DOHH2 (cell line): ENCODE data around the gene AURKAIP1.
"Not testable (repeated sequence)": the region's sequence is repeated elsewhere in the genome, so short reads cannot be mapped to it uniquely, and the experiment has no call there.

ENCODE experiments used
- H3F3A ChIP-seq: fragments of 200-600 bp; sonication (generic), shearing (Covaris generic); 2 replicates; pipeline ENCODE4 v1.6.0; 2016; ENCODE audit warnings: antibody characterized with exemption, mild to moderate bottlenecking; ENCODE audit not compliant: control insufficient read depth, insufficient read depth
- H3K27ac ChIP-seq: fragments of 200-600 bp; sonication (generic); 2 replicates; pipeline ENCODE4 v1.5.1; 2014; ENCODE audit warnings: low read depth, mild to moderate bottlenecking, low read length, moderate library complexity
- H3K27me3 ChIP-seq: fragments of 200-600 bp; sonication (generic); 2 replicates; pipeline ENCODE4 v1.6.1; 2014; ENCODE audit warnings: mild to moderate bottlenecking, low read length, mixed read lengths; ENCODE audit not compliant: control insufficient read depth
- H3K36me3 ChIP-seq: fragments of 200-600 bp; sonication (generic); 2 replicates; pipeline ENCODE4 v1.6.1; 2014; ENCODE audit warnings: mild to moderate bottlenecking, low read length, moderate library complexity, mixed read lengths; ENCODE audit not compliant: control insufficient read depth
- H3K4me1 ChIP-seq: fragments of 200-600 bp; sonication (generic); 2 replicates; pipeline ENCODE4 v1.6.1; 2014; ENCODE audit warnings: mild to moderate bottlenecking, low read length, mixed read lengths; ENCODE audit not compliant: control insufficient read depth
- H3K4me2 ChIP-seq: fragments of 200-600 bp; sonication (generic); 2 replicates; pipeline ENCODE4 v1.6.0; 2014; ENCODE audit warnings: mild to moderate bottlenecking, low read length, moderate library complexity
- H3K4me3 ChIP-seq: fragments of 200-600 bp; sonication (generic); 2 replicates; pipeline ENCODE4 v1.5.1; 2014; ENCODE audit warnings: mild to moderate bottlenecking, low read length, mixed read lengths
- H3K79me2 ChIP-seq: fragments of 200-600 bp; sonication (generic); 2 replicates; pipeline ENCODE4 v1.6.1; 2014; ENCODE audit warnings: mild to moderate bottlenecking, low read length, mixed read lengths; ENCODE audit not compliant: control insufficient read depth
- H3K9me2 ChIP-seq: fragments of 200-600 bp; sonication (generic); replicated peaks from 2 replicates; pipeline ENCODE4 v1.6.1; 2014; ENCODE audit warnings: mild to moderate bottlenecking, low read length, mixed read lengths; ENCODE audit not compliant: control insufficient read depth
- H3K9me3 ChIP-seq: fragments of 200-600 bp; sonication (generic); 2 replicates; pipeline ENCODE4 v1.6.1; 2014; ENCODE audit warnings: antibody characterized with exemption, low read length, mixed read lengths; ENCODE audit not compliant: control insufficient read depth, insufficient read depth
- H4K20me1 ChIP-seq: fragments of 200-600 bp; sonication (generic); 2 replicates; pipeline ENCODE4 v1.6.0; 2014; ENCODE audit warnings: low read depth, mild to moderate bottlenecking, antibody characterized with exemption, low read length, moderate library complexity; ENCODE audit not compliant: control insufficient read depth, insufficient read depth
- CTCF ChIP-seq: fragments of 200-600 bp; sonication (generic); IDR thresholded peaks from one replicate; pipeline ENCODE4 v1.5.1; 2014; ENCODE audit warnings: antibody characterized with exemption, mild to moderate bottlenecking, low read depth, low read length; ENCODE audit not compliant: poor library complexity, severe bottlenecking
- EZH2phosphoT487 ChIP-seq: fragments of 200-600 bp; sonication (generic); IDR thresholded peaks from 2 replicates; pipeline ENCODE4 v1.6.1; 2017; ENCODE audit warnings: borderline replicate concordance, mild to moderate bottlenecking, antibody characterized with exemption, low read length, moderate library complexity, mixed read lengths

AURKAIP1 gene

GRCh38 chr1:1406101-1406820 is 31.3 kb upstream of the AURKAIP1 start:
- TF ChIP-seq EZH2phosphoT487 (no peak), CTCF (peak; percentile 10)
- no peaks in the 10 kb centered on the region for H3K27me3 ChIP-seq
- H3K9me3 ChIP-seq: no peaks in the 10 kb centered on the region
- H3K27ac ChIP-seq: peak overlapping the region; percentile 67
- peak overlapping the region; percentile 93 for H3K4me3 ChIP-seq
- no peaks in the 10 kb centered on the region for H3K9me2 ChIP-seq
- H3K36me3 ChIP-seq: peaks cover 76% of the 10 kb centered on the region
- peaks cover 29% of the 10 kb centered on the region for H3K4me1 ChIP-seq
- peak overlapping the region; percentile 85 for H3K4me2 ChIP-seq
- peaks cover 9% of the 10 kb centered on the region for H4K20me1 ChIP-seq
- H3K79me2 ChIP-seq: peaks cover 79% of the 10 kb centered on the region
- peaks cover 24% of the 10 kb centered on the region for H3F3A ChIP-seq

GRCh38 chr1:1403653-1404052 is 28.6 kb upstream of the AURKAIP1 start:
- Histone ChIP-seq H3K9me2 (no peaks in the 10 kb centered on the region), H3K36me3 (peaks cover 87% of the 10 kb centered on the region), H4K20me1 (peaks cover 16% of the 10 kb centered on the region), H3K27ac (no peak overlapping the region), H3K27me3 (no peaks in the 10 kb centered on the region), H3K4me1 (peaks cover 37% of the 10 kb centered on the region), H3K4me2 (no peak overlapping the region), H3F3A (peaks cover 24% of the 10 kb centered on the region), H3K79me2 (peaks cover 92% of the 10 kb centered on the region), H3K9me3 (no peaks in the 10 kb centered on the region), H3K4me3 (no peak overlapping the region)
- TF ChIP-seq CTCF (no peak), EZH2phosphoT487 (no peak)

- Histone ChIP-seq H4K20me1 (peaks cover 12% of the 10 kb centered on the region), H3K4me1 (peaks cover 35% of the 10 kb centered on the region), H3F3A (peaks cover 21% of the 10 kb centered on the region), H3K79me2 (peaks cover 92% of the 10 kb centered on the region), H3K36me3 (peaks cover 88% of the 10 kb centered on the region)
- not testable (repeated sequence) for H3K27me3 ChIP-seq, H3K27ac ChIP-seq, H3K4me3 ChIP-seq, H3K4me2 ChIP-seq, H3K9me3 ChIP-seq, H3K9me2 ChIP-seq
Measured at GRCh38 chr1:1402901-1403392, 27.9 kb upstream of the AURKAIP1 start.

GRCh38 chr1:1402072-1402900 is 27.3 kb upstream of the AURKAIP1 start:
- Histone ChIP-seq H3K9me2 (no peaks in the 10 kb centered on the region), H3K27me3 (no peaks in the 10 kb centered on the region), H3K36me3 (peaks cover 88% of the 10 kb centered on the region), H3K27ac (no peak overlapping the region), H4K20me1 (peaks cover 12% of the 10 kb centered on the region), H3K4me2 (peak overlapping the region; percentile 100), H3K4me3 (peak overlapping the region; percentile 100; the same call in 1 of the 2 replicates), H3K79me2 (peaks cover 92% of the 10 kb centered on the region), H3K4me1 (peaks cover 42% of the 10 kb centered on the region), H3K9me3 (no peaks in the 10 kb centered on the region), H3F3A (peaks cover 21% of the 10 kb centered on the region)
- TF ChIP-seq EZH2phosphoT487: no peak
- peak; percentile 72 for TF ChIP-seq CTCF
